H9 (cell line): ENCODE results near the gene PDS5B. TPM values are rescaled to one million over a fixed set of nuclear protein-coding genes. Genes with fewer than 3 reads are reported as not detected.

Source experiments
- DNase-seq: peaks from one replicate; pipeline ENCODE4 v3.0.0-alpha.2; 2017
- H2AFZ ChIP-seq: one replicate; pipeline ENCODE4 v1.6.1; 2013; ENCODE audit warnings: mild to moderate bottlenecking, low read length, control low read depth, moderate library complexity
- H2AK5ac ChIP-seq: 2 replicates; pipeline ENCODE4 v1.6.1; 2013; ENCODE audit warnings: low read length, control low read depth, mixed read lengths; ENCODE audit not compliant: insufficient read length
- H2BK120ac ChIP-seq: one replicate; pipeline ENCODE4 v1.6.1; 2013; ENCODE audit warnings: low read depth, mild to moderate bottlenecking, low read length, control low read depth, inconsistent platforms; ENCODE audit not compliant: poor library complexity, severe bottlenecking
- H2BK12ac ChIP-seq: 2 replicates; pipeline ENCODE4 v1.6.1; 2013; ENCODE audit warnings: low read length, control low read depth, mixed read lengths, low read depth; ENCODE audit not compliant: insufficient read length
- H2BK15ac ChIP-seq: 2 replicates; pipeline ENCODE4 v1.6.1; 2013; ENCODE audit warnings: low read depth, low read length, control low read depth
- H2BK20ac ChIP-seq: one replicate; pipeline ENCODE4 v1.6.1; 2013; ENCODE audit warnings: low read depth, mild to moderate bottlenecking, low read length, control low read depth, inconsistent platforms; ENCODE audit not compliant: poor library complexity, severe bottlenecking
- H2BK5ac ChIP-seq: 2 replicates; pipeline ENCODE4 v1.6.1; 2013; ENCODE audit warnings: low read length, control low read depth, mixed read lengths; ENCODE audit not compliant: insufficient read length
- H3K14ac ChIP-seq: 2 replicates; pipeline ENCODE4 v1.6.1; 2013; ENCODE audit warnings: low read length, control low read depth; ENCODE audit not compliant: insufficient read depth
- H3K18ac ChIP-seq: 2 replicates; pipeline ENCODE4 v1.6.1; 2013; ENCODE audit warnings: low read depth, mild to moderate bottlenecking, mixed read lengths, low read length, control low read depth; ENCODE audit not compliant: insufficient read length
- H3K23ac ChIP-seq: 2 replicates; pipeline ENCODE4 v1.6.1; 2013; ENCODE audit warnings: low read length, control low read depth, mixed read lengths, low read depth; ENCODE audit not compliant: insufficient read length
- H3K23me2 ChIP-seq: 2 replicates; pipeline ENCODE4 v1.6.1; 2013; ENCODE audit warnings: low read depth, mild to moderate bottlenecking, mixed read lengths, low read length, control low read depth; ENCODE audit not compliant: insufficient read length, poor library complexity, severe bottlenecking
- H3K27ac ChIP-seq: 2 replicates; pipeline ENCODE4 v1.5.1; 2013; ENCODE audit warnings: low read length, control low read depth, mixed read lengths, low read depth; ENCODE audit not compliant: insufficient read length
- H3K27me3 ChIP-seq: 2 replicates; pipeline ENCODE4 v1.6.1; 2013; ENCODE audit warnings: low read length, control low read depth, inconsistent platforms; ENCODE audit not compliant: insufficient read depth
- H3K4ac ChIP-seq: 2 replicates; pipeline ENCODE4 v1.6.1; 2013; ENCODE audit warnings: low read depth, mild to moderate bottlenecking, control low read depth, inconsistent platforms, low read length, moderate library complexity
- H3K4me1 ChIP-seq: 2 replicates; pipeline ENCODE4 v1.6.1; 2013; ENCODE audit warnings: low read length, control low read depth, inconsistent platforms; ENCODE audit not compliant: insufficient read depth
- H3K4me2 ChIP-seq: 2 replicates; pipeline ENCODE4 v1.6.1; 2013; ENCODE audit warnings: low read length, control low read depth, mixed read lengths; ENCODE audit not compliant: insufficient read length, insufficient read depth
- H3K56ac ChIP-seq: 2 replicates; pipeline ENCODE4 v1.6.1; 2013; ENCODE audit warnings: low read depth, mild to moderate bottlenecking, mixed read lengths, low read length, control low read depth; ENCODE audit not compliant: insufficient read length
- H3K79me1 ChIP-seq: 2 replicates; pipeline ENCODE4 v1.6.1; 2013; ENCODE audit warnings: low read depth, mild to moderate bottlenecking, moderate library complexity, low read length, control low read depth, inconsistent platforms; ENCODE audit not compliant: insufficient read depth, poor library complexity, severe bottlenecking
- H3K79me2 ChIP-seq: 2 replicates; pipeline ENCODE4 v1.6.1; 2013; ENCODE audit warnings: low read length, control low read depth, inconsistent platforms; ENCODE audit not compliant: insufficient read depth
- H3K9ac ChIP-seq: 2 replicates; pipeline ENCODE4 v1.6.1; 2013; ENCODE audit warnings: low read length, control low read depth, mixed read lengths; ENCODE audit not compliant: insufficient read length; ENCODE audit errors: extremely low read depth
- H3K9me3 ChIP-seq: one replicate; pipeline ENCODE4 v1.6.1; 2013; ENCODE audit warnings: low read depth, low read length, inconsistent platforms; ENCODE audit not compliant: control insufficient read depth
- H3T11ph ChIP-seq: one replicate; pipeline ENCODE4 v1.6.1; 2013; ENCODE audit warnings: mild to moderate bottlenecking, low read length, control low read depth, inconsistent platforms
- H4K20me1 ChIP-seq: one replicate; pipeline ENCODE4 v1.6.1; 2013; ENCODE audit not compliant: control insufficient read depth, insufficient read length, insufficient read depth
- H4K5ac ChIP-seq: 2 replicates; pipeline ENCODE4 v1.6.1; 2013; ENCODE audit warnings: low read depth, mild to moderate bottlenecking, mixed read lengths, low read length, control low read depth; ENCODE audit not compliant: insufficient read length
- H4K8ac ChIP-seq: replicated peaks from 2 replicates; pipeline ENCODE4 v1.6.1; 2013; ENCODE audit warnings: low read length, control low read depth, mixed read lengths, low read depth; ENCODE audit not compliant: insufficient read length
- H4K91ac ChIP-seq: 2 replicates; pipeline ENCODE4 v1.6.1; 2013; ENCODE audit warnings: low read depth, mild to moderate bottlenecking, moderate library complexity, mixed read lengths, low read length, control low read depth; ENCODE audit not compliant: insufficient read length
- H3K27ac Mint-ChIP-seq, 3 experiments: 2 replicates in 2 of 3; 3 replicates in 1 of 3; pipeline ENCODE4 v1.8.0; 2020 to 2021; ENCODE audit warnings: mixed read lengths in 3 of 3, mild to moderate bottlenecking in 1 of 3, moderate library complexity in 1 of 3
- H3K27me3 Mint-ChIP-seq: 2 replicates; pipeline ENCODE4 v1.8.0; 2021; ENCODE audit warnings: low read depth, mild to moderate bottlenecking, moderate library complexity, mixed read lengths
- H3K36me3 Mint-ChIP-seq, 3 experiments: 2 replicates in 2 of 3; 3 replicates in 1 of 3; pipeline ENCODE4 v1.8.0; 2020 to 2021; ENCODE audit warnings: low read depth in 3 of 3, mixed read lengths in 3 of 3; ENCODE audit not compliant: insufficient read depth in 1 of 3
- H3K4me1 Mint-ChIP-seq, 2 experiments: 2 replicates each; pipeline ENCODE4 v1.8.0; 2020; ENCODE audit warnings: mixed read lengths in 2 of 2
- H3K4me3 Mint-ChIP-seq, 2 experiments: 2 replicates in 1 of 2; 3 replicates in 1 of 2; pipeline ENCODE4 v1.8.0; 2020 to 2021; ENCODE audit warnings: mild to moderate bottlenecking in 2 of 2, mixed read lengths in 2 of 2, moderate library complexity in 1 of 2
- H3K9me3 Mint-ChIP-seq, 2 experiments: 2 replicates in 1 of 2; 3 replicates in 1 of 2; pipeline ENCODE4 v1.8.0; 2020; ENCODE audit warnings: mild to moderate bottlenecking in 2 of 2, mixed read lengths in 2 of 2, moderate library complexity in 1 of 2
- total RNA-seq: library from RNA; stranded (reverse); gene quantifications from 2 replicates; pipeline ENCODE4 v1.2.1, GENCODE V29; 2021
- TF ChIP-seq, protein P1 (sequence below): fragments of 200-600 bp; sonication (generic); conservative IDR thresholded peaks from 3 replicates; pipeline ENCODE4 v1.8.0; 2021; ENCODE audit warnings: antibody characterized with exemption, mild to moderate bottlenecking

Gene PDS5B
- total RNA-seq, 1 experiment from 2014 or later = 50.0 TPM

DNA sequence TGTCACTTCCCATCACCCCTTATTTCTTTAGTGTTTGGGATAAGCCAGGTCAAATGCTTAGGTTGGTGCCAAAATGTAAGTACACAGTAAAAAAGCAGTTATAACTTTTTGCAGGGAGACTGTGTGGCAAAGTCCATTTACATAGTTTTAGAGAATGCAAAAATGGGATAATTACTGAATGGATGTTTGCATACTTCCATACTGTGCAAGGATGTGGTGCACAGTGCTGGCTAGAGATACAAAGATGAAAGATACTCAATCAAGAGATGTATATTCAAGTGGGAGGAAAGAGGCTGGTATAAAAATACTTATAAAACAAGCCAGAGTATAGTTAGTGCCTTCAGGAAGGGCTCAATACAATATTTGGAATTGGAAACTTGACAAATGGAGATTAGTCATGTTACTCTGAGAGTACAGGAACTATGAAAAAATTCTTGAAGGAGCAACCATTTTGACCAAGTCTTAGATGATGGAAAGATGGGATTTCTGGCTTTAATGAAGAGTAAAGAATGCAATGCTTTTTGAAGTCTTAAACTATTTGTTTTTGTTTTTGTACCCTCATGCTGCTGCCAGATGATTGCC is 8.0 kb downstream of the PDS5B start:
- no peaks in the 10 kb centered on the region for H3K9me3 ChIP-seq
- H2BK12ac ChIP-seq = no peak overlapping the region
- H3K4me3 Mint-ChIP-seq = no peak overlapping the region
- H3K56ac ChIP-seq = no peak overlapping the region
- peaks cover 17 to 25% of the 10 kb centered on the region in 2 experiments for H3K4me1 Mint-ChIP-seq
- H3K9ac ChIP-seq = no peak overlapping the region
- no peak overlapping the region for H3K4ac ChIP-seq
- no peaks in the 10 kb centered on the region for H3K4me1 ChIP-seq
- H2AFZ ChIP-seq = no peak overlapping the region
- H3K9me3 Mint-ChIP-seq = no peaks in the 10 kb centered on the region; a peak in 1 of 5 replicates
- no peaks in the 10 kb centered on the region for H3K27me3 Mint-ChIP-seq
- H3K23me2 ChIP-seq = no peaks in the 10 kb centered on the region
- no peak overlapping the region for H3T11ph ChIP-seq
- no peak overlapping the region for H4K91ac ChIP-seq
- no peak overlapping the region for H2BK120ac ChIP-seq
- no peak overlapping the region for H4K8ac ChIP-seq
- no peak for DNase-seq
- no peaks in the 10 kb centered on the region for H3K27me3 ChIP-seq
- H3K79me1 ChIP-seq = peaks cover 3% of the 10 kb centered on the region
- no peak overlapping the region for H2AK5ac ChIP-seq
- H2BK15ac ChIP-seq = no peak overlapping the region
- peaks cover 41% of the 10 kb centered on the region; the same call in 1 of the 2 replicates for H3K79me2 ChIP-seq
- no peak overlapping the region for H3K27ac ChIP-seq
- TF ChIP-seq, protein P1, sequence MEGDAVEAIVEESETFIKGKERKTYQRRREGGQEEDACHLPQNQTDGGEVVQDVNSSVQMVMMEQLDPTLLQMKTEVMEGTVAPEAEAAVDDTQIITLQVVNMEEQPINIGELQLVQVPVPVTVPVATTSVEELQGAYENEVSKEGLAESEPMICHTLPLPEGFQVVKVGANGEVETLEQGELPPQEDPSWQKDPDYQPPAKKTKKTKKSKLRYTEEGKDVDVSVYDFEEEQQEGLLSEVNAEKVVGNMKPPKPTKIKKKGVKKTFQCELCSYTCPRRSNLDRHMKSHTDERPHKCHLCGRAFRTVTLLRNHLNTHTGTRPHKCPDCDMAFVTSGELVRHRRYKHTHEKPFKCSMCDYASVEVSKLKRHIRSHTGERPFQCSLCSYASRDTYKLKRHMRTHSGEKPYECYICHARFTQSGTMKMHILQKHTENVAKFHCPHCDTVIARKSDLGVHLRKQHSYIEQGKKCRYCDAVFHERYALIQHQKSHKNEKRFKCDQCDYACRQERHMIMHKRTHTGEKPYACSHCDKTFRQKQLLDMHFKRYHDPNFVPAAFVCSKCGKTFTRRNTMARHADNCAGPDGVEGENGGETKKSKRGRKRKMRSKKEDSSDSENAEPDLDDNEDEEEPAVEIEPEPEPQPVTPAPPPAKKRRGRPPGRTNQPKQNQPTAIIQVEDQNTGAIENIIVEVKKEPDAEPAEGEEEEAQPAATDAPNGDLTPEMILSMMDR = no peak
- no peaks in the 10 kb centered on the region for H4K20me1 ChIP-seq
- H2BK5ac ChIP-seq = no peak overlapping the region
- no peak overlapping the region for H3K23ac ChIP-seq
- 0 out of 7 replicates have a peak, but pooled peaks cover 0 to 4% (median 0%) of the 10 kb centered on the region in 3 experiments for H3K36me3 Mint-ChIP-seq
- H2BK20ac ChIP-seq = no peak overlapping the region
- H3K18ac ChIP-seq = no peak overlapping the region
- H3K14ac ChIP-seq = no peak overlapping the region
- H3K4me2 ChIP-seq = no peak overlapping the region
- no peak overlapping the region for H3K27ac Mint-ChIP-seq
- H4K5ac ChIP-seq = no peak overlapping the region
